ENCODE data around the gene SLC44A3. TPM values are rescaled to one million over a fixed set of nuclear protein-coding genes. Genes with fewer than 3 reads are reported as not detected.
"Not testable (repeated sequence)": the region's sequence is repeated elsewhere in the genome, so short reads cannot be mapped to it uniquely, and the experiment has no call there.

Gene SLC44A3
- total and polyA plus RNA-seq, 2 experiments from 2014 or later = 1.2 to 17.8 TPM

GRCh38 chr1:94832931-94833585 lies 12.9 kb downstream of the SLC44A3 start:
- Histone ChIP-seq H3K4me1 (ENCODE audit: low read depth) (no peaks in the 10 kb centered on the region), H3K36me3 (no peaks in the 10 kb centered on the region), H3K9me3 (ENCODE audit: low read depth) (no peaks in the 10 kb centered on the region), H3K27me3 (no peaks in the 10 kb centered on the region), H3K27ac (no peak overlapping the region), H3K4me3 (no peak overlapping the region)
- TF ChIP-seq CTCF (IDR thresholded peaks at IDR 0.05; ENCODE audit: low read depth, low read length) = no peak
- no peak for DNase-seq (ENCODE audit: low read depth in 1 of 2, low spot score in 1 of 2)

- H3K27ac ChIP-seq = no peak overlapping the region
- no peak for DNase-seq (ENCODE audit: low read depth in 1 of 2, low spot score in 1 of 2)
- no peaks in the 10 kb centered on the region for H3K9me3 ChIP-seq (ENCODE audit: low read depth)
- H3K4me1 ChIP-seq (ENCODE audit: low read depth) = no peaks in the 10 kb centered on the region
- no peak overlapping the region for H3K4me3 ChIP-seq
- H3K27me3 ChIP-seq = no peaks in the 10 kb centered on the region
- TF ChIP-seq CTCF (IDR thresholded peaks at IDR 0.05; ENCODE audit: low read depth, low read length) = no peak
- no peaks in the 10 kb centered on the region for H3K36me3 ChIP-seq
These were observed 16.7 kb downstream of the SLC44A3 start for GRCh38 chr1:94836891-94837290.

- not testable (repeated sequence) for DNase-seq (ENCODE audit: low read depth in 1 of 2, low spot score in 1 of 2)
These were observed 20.2 kb downstream of the SLC44A3 start for GRCh38 chr1:94840381-94840780.

GRCh38 chr1:94840808-94841207 lies 20.7 kb downstream of the SLC44A3 start:
- no peak for DNase-seq (ENCODE audit: low read depth in 1 of 2, low spot score in 1 of 2)
- no peak for TF ChIP-seq CTCF (IDR thresholded peaks at IDR 0.05; ENCODE audit: low read depth, low read length)
- Histone ChIP-seq H3K27me3 (no peaks in the 10 kb centered on the region), H3K9me3 (ENCODE audit: low read depth) (no peaks in the 10 kb centered on the region), H3K36me3 (no peaks in the 10 kb centered on the region), H3K4me3 (no peak overlapping the region), H3K4me1 (ENCODE audit: low read depth) (peaks cover under 1% of the 10 kb centered on the region), H3K27ac (no peak overlapping the region)

More at GRCh38 chr1:94840381-94840780, 20.2 kb downstream of the SLC44A3 start:
- H3K27ac ChIP-seq; H3K4me3 ChIP-seq; H3K9me3 ChIP-seq (ENCODE audit: low read depth); H3K27me3 ChIP-seq; H3K36me3 ChIP-seq; H3K4me1 ChIP-seq (ENCODE audit: low read depth): not testable (repeated sequence)

- Histone ChIP-seq H3K27me3 (no peaks in the 10 kb centered on the region), H3K4me3 (no peak overlapping the region), H3K36me3 (no peaks in the 10 kb centered on the region), H3K4me1 (ENCODE audit: low read depth) (peaks cover 5% of the 10 kb centered on the region), H3K27ac (no peak overlapping the region), H3K9me3 (ENCODE audit: low read depth) (no peaks in the 10 kb centered on the region)
- DNase-seq (ENCODE audit: low read depth in 1 of 2, low spot score in 1 of 2) = no peak
- TF ChIP-seq CTCF (IDR thresholded peaks at IDR 0.05; ENCODE audit: low read depth, low read length) = no peak
These were observed 23.3 kb downstream of the SLC44A3 start for GRCh38 chr1:94843430-94843829.

GRCh38 chr1:94843846-94844245 lies 23.7 kb downstream of the SLC44A3 start:
- TF ChIP-seq CTCF (IDR thresholded peaks at IDR 0.05; ENCODE audit: low read depth, low read length) = no peak
- Histone ChIP-seq H3K9me3 (ENCODE audit: low read depth) (no peaks in the 10 kb centered on the region), H3K4me1 (ENCODE audit: low read depth) (peaks cover 5% of the 10 kb centered on the region), H3K36me3 (no peaks in the 10 kb centered on the region), H3K27ac (no peak overlapping the region), H3K27me3 (no peaks in the 10 kb centered on the region), H3K4me3 (no peak overlapping the region)
- no peak for DNase-seq (ENCODE audit: low read depth in 1 of 2, low spot score in 1 of 2)
